Measurements from ENCODE around the gene ARIH2.
A peak's percentile ranks its signal among the peaks of the same experiment; 100 is the strongest.
"Not testable (repeated sequence)": the region's sequence is repeated elsewhere in the genome, so short reads cannot be mapped to it uniquely, and the experiment has no call there.

ARIH2 gene

DNA sequence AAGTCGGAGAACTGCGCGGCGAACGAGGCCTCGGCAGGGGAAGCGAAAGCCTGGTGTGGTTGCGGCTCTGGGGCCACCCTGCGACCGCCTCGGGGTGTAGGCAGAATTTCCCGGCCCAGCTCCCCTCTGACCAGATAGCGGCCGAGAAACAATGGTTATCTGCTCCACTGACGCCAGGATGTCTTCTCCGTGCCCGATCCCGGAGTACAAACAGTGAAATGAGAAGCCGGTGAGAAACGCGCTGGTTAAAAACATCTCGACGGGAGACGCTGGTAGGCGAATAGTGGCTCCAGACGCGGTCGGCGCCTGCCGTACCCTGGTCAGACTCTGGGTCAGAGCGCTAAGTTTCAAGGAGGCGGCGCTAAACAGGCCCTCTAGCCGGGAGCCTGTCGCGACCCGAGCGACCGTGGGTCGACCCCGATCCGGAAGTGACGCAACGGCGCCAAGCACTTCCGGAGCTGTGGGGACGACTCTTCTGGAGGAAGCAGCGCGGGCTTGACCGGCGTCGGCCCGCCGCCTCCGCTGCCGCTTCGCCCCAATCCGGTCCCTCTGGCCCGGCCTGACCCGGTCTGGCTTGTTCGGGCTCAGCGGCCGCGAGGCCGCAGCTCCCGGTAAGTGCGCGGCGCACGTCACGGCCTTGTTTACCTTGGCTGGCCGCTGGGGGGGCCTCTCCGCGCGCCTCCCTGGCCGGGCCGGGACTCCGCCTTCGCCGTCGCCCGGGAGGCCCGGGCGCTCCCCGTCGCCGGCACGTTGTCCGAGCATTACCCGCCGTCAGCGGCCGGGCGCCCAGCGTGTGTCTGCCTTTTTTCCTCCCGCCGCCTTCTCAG is at the start of gene ARIH2:
Gene ARIH2, plus strand, starts transcription at position 455 of the 827 bp plus-strand sequence. CDS start 8,717 bp downstream, outside the sequence.
- DNase-seq = peak; percentile 91

DNA sequence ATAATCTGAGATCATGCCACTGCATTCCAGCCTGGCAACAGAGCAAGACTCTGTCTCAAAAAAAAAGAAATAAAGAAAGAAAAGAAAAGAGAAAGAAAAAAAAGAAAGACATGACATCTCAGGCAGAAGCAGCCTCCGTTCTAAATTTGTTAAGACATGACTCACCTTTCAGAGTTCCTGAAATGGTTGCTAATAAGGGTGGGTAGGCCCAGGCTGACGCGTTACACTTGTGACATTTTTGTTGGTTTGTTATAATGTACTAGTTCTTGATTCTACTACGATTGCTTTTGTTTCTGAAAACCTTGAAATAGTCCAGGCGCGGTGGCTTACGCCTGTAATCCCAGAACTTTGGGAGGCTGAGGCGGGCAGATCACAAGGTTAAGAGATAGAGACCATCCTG is 41.0 kb upstream of the ARIH2 start:
- no peak for DNase-seq

DNA sequence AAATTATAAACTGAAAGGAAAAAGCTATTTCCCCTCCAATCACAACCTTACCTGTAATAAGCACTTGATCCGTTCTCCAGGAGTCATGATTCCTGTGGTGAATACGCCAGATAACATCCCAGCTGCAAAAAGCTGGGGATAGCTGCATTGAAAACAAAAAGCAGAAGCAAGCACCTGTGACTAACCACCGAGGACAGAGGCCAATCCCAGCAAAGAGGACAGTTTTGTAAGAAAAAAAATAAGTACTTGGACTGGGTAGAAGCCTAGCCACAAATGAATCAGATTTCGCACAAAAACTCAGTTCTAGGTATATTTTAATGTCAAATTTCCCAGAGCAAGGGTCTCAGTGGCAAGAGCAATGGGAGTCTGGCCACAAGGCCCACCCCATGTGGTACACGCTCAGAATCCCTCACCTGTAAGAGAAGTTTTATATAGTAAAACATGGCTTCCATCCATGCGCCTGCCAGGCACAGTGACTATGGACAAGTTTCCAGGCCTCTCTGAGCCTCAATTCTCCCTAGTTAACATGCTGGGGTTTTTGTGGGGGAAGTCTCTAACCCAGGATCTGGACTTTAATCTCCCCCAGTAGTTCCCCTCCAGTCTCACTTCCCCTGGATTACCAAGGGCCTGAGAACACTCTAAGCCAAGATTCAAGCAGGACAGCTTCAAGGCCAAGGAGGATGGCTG is 39.2 kb upstream of the ARIH2 start:
- DNase-seq = no peak

DNA sequence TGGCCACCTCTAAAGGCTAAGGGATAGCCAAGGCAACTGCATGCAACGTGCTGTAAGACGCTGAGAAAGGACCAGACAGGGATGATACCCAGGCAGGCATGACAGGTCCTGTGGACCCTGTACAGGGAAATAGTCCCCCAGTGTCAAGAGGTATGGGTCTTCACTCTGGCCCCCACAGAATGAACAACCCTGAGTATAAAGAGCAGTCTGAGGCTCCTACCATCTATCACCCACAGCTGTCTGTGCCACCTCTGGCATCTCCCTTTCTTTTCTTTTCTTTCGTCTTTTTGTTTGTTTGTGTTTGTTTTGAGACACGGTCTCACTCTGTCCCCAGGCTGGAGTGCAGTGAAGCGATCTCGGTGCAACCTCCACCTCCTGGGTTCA is 38.7 kb upstream of the ARIH2 start:
- no peak for DNase-seq

DNA sequence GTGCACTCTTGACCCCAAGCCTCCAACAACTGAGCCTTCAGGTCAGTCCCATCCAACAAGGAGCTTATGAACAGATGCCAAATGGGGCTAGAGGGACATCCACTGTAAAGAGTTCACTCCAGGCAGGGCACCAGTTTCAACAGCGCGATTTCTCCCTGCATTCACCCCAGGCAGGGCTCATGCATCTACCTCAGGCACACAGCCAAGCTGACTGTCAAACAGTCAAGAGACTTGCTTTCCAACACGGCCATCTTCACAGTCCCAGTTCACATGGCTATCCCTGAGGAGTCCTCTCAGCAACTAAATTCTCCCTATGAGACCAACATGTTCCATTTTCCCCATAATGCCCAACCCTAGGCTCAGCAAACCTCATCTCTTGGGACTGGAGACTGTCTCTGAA is 37.6 kb upstream of the ARIH2 start:
- no peak for DNase-seq

DNA sequence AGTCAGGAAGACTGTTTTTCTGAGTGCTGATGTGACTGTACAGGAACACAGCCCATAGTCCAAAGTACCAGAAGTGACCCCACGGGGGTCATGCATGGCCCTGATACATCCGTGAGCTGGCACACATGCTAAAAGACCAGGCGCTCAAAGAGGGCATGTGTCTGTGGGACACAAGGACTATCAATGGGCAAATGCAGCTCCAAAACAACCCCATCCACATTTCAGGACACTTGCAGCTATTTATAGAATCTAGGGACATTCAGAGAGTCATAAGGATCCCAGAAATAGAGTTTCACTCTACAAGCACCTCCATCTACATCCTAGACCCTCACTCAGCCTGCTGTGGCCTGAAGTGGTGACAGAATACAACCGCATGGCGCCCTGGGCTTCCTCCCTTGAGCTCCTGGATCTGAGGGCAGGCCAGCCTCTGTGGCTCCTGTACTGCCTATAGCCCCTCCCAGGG is 37.0 kb upstream of the ARIH2 start:
- DNase-seq = no peak

DNA sequence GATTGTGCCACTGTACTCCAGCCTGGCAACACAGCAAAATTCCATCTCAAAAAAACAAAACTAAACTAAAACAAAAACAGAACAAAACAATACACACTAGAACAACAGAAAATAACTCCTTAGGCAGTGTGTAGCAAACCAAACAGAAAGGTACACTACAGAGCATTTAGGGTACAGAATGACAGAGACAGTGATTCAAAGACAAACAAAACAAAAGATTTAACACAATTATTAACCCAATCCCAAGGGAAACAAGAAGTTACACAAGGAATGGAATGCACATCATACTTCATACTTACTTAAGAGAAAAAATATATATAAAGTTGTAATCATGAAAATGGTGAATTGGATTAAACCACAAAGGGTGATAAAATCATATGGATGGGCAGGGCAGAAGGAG is 32.9 kb upstream of the ARIH2 start:
- no peak for DNase-seq

DNA sequence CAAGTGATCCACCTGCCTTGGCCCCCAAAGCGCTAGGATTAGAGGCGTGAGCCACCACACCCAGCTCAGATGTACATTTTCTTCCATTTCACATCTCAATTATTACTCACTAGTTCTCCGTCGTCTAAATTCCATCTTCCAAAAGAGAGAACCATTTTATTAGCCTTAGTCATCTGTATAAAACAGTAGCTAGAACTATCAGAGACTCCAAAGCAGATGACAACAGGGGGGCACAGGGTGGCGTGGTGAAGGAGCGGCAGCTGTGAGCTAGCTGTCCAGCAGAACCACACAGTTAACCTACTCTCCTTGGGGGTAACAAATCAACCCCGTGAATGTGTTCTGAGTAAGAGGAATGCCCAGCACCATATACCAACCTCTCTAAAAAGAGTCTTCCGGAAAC is 27.0 kb upstream of the ARIH2 start:
- DNase-seq = no peak

DNA sequence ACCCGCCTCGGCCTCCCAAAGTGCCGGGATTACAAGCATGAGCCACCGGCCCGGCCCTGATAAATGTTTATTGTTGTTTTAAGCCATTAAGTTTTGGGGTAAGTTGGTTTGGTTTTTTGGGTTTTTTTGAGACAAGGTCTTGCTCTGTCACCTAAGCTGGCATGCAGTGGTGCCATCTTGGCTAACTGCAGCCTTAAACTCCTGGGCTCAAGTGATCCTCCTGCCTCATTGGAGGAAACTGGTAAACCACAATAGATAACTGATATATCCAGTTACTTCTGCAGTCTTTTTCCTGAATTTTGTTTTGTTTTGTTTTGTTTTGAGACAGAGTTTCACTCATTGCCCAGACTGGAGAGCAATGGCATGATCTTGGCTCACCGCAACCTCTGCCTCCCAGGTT is 24.1 kb upstream of the ARIH2 start:
- DNase-seq = no peak

DNA sequence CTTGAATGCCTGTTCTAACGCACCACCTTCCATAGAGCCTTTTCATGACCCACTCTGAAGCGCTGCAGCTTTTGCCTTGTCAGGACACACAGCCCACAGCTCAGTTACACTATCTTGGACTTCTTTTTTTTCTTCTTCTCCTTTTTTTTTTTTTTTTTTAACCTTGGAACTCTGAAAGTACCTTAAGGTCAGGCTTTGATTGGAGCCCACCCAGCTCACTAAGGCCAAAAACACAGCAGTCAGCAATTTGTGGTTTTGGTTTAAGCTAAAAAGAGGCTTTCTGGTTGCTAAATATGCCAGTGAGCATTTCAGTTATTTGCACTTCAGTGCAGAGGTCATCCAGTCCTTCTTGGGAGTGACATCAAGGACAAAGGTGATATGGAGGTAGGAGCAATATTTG is 21.7 kb upstream of the ARIH2 start:
- DNase-seq = no peak

DNA sequence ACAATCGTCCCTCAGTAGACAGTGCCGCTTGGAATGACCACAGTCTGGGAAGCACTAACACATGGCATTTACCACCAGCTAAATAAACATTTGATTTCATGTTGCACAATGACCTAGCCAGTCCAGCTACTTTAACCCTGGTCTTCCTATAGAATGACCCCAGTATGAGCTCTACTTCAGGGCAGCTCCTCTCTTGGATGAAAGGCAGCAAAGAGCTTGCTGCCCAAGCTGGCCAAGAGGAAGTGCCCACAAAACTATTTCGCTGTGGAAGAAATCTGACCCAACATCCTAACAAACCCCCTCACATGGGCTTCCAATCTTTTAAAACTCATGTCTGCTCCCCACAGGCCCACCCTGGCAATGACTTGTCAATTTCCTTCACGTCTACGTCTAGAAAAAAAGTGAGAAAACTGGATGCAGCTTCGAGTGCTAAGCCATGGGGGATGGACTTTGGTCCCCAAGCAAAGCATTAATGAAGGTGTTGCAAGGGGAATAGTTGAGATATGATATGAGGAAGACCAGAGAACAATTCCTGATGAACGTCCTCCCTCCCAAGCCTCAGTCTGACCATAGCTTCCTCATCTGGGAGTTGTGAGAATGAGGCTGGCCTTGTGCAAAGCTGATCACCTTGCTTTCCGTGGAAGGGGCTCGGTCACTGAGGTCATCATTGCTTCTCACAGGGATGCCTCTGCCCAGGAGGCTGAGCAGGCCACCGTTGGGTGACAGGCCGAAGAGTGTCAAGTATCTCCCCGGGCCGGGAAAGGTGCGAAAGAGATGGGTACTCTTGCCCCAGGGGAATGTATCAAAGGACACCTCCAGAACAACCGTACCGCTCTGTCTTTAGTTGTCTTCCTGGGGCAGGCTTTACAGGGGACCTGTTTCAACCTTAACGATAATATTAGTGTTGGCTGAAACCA is 20.9 kb upstream of the ARIH2 start:
- DNase-seq = peak; percentile 11

DNA sequence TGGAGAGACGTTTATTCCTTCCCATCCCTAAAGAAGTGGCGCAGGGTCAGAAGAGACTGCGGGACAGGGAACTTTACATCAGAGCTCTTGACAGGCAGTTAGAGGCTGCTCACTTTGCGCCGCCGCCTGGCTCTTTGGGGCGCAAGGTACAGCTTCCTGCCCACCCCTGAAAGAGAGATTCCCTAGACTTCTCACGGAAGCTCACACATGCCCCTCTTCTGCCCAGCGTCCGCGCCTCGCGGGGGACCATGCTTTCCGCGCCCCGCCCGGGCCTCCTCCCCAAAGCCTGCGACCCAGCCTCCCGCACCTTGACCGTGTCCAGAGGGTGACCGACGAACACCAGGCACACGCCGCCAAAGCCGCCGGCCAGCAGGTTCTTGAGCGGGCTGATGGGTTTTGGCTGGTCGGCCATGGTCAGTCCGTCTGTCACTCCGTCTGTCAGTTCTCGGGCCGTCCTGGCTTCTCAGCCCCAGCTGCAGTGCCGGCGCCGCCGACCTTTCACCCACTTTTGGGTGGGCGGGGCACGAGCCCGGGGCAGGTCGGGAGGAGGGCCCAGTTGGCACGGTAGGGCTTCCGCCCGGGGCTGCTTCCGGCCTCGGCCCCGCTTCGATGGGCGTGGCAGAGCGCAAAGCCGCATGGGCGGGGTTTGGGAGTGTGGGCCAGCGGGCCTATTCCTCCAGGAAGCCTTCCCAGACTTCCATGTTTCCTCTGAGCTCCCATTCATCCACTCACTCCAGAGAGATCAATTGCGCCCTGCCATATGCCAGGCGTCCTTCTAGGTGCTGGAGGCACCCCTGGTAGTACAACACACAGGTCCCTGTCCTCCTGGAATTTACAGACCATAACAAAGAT is 20.0 kb upstream of the ARIH2 start, which contains the start of gene SLC25A20:
Gene SLC25A20, minus strand, starts transcription at position 500 of the 852 bp plus-strand sequence. Its CDS starts 88 bp downstream, at position 412.
- peak; percentile 89 for DNase-seq

DNA sequence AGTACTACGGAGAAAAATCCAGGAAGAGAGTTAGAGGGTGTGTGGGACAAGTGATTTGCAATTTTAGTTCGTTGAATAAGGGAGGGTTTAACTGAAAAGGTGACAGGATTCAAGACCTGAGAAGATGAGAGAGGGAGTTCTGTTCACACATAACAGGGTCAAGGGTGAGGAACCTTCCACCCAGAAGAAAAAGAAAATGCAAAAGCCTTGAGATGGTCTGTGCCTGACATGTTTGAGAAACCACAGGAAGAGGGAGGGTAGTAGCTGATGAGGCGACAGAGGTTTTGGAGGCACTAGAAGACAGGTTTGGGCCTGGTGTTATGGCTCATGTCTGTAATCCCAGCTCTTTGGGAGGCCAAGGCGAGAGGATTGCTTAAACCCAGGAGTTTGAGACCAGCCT is 19.4 kb upstream of the ARIH2 start:
- DNase-seq = peak; percentile 71

DNA sequence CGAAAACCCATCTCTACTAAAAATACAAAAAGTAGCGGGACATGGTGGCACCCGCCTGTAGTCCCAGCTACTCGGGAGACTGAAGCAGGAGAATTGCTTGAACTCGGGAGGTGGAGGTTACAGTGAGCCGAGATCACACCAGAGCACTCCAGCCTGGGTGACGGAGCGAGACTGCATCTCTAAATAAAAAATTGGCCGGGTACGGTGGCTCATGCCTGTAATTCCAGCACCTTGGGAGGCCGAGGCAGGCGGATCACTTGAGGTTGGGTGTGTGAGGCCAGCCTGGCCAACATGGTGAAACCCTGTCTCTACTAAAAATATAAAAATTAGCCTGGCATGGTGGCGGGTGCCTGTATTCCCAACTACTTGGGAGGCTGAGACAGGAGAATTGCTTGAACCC is 11.6 kb upstream of the ARIH2 start:
- DNase-seq = not testable (repeated sequence)

DNA sequence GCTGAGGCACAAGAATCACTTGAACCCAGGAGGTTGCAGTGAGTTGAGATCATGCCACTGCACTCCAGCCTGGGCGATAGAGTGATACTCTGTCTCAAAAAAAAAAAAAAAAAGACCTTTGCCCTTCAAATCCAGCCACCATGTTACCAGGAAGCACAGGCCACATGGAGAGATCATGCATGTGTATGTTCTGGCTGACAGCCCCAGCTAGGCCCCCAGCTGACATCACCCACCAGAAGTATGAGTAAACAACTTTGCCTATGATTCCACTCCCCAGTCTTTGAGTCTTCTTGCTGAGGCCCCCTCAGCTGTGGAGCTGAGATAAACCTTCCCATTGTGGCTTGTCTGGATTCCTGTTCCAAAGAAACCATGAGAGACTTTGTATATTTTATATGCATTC is 3.3 kb upstream of the ARIH2 start:
- DNase-seq = no peak

DNA sequence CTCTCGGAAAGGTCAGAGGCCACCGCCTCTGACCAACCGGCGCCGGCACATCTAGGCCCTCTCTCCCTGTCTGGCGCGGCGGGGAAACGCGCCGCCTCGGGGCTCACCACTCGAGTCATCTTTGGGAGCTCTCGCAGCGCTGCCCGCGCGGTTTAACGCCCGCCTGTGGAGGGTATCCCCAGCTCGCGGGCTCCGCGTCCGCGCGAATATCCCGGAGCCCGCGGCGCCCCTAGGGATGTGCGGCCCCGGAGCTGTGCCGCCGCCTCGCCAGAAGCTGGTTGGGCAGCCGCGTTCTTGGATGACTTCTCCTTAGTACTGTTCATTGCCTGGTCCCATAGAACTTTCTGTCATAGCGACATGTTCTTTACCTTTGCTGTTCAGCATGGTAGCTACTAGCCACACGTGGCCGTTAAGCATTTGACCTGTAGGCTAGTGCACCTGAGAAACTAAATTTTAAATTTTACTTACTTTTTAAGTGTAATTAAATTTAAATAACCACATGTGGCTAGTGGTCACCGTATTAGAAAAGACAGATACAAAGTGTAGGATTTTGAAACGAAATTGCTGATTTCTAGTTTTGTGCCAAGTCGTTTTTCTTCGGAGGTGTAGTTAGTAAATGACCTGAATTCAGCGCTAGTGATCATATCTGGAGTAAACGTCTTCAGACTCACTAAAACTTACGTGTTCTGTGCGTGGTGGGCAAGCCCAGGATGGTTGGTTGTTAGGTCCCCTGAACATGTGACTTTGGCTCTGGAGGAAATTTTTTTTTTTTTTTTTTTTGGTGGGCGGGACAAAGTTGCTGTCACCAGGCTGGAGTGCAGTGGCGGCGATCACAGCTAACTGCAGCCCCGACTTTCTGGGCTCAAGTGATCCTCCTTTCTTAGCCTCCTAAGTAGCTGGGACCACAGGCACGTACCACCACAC is 835 bp downstream of the ARIH2 start:
- peak; percentile 77 for DNase-seq

DNA sequence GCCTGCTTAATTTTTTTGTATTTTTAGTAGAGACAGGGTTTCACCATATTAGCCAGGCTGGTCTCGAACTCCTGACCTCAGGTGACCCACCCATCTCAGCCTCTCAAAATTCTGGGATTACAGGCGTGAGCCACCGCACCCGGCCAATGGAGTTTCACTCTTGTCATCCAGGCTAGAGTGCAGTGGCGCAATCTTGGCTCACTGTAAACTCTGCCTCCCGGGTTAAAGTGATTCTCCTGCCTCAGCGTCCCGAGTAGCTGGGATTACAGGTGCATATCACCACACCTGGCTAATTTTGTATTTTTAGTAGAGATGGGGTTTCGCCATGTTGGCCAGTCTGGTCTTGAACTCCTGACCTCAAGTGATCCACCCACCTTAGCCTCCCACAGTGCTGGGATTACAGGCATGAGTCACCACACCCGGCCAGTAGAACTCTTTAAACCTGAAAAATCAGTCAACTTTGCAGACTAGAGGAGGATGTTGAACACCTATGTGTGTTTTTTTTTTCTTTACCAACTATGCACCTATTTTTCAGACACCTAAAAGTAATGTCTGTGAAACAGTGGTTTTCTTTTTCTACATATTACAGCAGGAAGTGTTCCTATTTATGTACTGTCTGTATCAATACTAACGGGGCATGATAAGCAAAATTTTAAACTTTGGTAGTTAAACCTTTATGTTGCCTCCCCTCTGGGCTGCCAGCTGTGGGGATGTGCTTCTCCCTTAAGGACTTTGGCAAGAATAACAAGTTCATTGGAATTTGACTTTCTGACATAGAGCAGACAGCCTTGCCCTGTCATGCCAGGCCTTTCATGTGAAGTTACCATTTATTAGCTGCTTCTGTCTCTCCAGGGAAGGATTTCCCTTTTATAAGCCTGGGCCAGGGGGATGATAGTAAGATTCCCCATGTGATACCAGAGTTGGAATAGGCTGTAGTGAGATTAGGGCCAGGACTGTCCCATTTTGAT is 8.1 kb downstream of the ARIH2 start:
- no peak for DNase-seq

DNA sequence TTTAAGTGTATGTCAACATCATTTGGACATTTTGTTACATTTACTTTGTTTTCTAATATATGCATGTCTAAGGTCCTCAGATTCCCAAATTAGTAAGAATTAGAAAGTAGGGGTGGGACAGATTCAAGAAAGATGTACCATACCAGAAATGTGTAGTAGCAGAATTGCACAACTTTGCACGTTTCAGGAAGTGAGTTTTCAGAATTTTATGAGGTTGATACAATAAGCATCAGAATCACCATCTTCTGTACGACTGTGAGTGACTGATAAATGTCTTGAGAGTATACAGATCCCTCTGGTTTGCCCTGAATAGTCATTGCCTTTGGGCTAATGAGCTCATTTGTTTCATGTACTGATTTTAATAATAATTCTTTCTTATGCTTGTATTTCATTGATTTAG is 9.3 kb downstream of the ARIH2 start:
- DNase-seq = no peak

DNA sequence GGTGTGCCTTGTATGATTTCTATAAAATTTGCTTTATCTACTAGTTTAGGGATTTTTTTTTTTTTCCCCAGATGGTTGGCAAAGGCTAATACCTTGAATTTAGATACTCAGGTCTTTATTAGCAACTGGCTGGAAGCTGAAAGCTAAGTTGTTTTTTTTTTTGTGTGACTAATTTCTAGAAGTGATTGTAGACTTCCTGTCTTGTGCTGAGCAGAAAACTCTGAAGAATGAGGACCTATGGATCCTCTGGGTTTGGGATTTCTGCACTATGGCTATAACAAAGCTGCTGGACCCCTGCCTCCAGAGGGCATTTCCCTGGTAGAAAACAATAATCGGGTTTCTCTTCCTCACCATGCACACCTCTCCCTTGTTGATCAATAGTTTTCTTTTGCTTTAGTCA is 10.0 kb downstream of the ARIH2 start:
- DNase-seq = no peak

All from CD4-positive, alpha-beta T cell treated with Interleukin-17A for 1 hour (primary cell).